IMR-90 (cell line): ENCODE measurements around the gene ADRA1B.

ENCODE experiments used
- CEBPB ChIP-seq: IDR thresholded peaks from 2 replicates; pipeline ENCODE4 v1.6.1; 2012; ENCODE audit warnings: low read depth, low read length, improper control_type of control experiment
- ELK1 ChIP-seq: fragments of 150-350 bp; IDR thresholded peaks from 2 replicates; pipeline ENCODE4 v1.6.1; 2016; ENCODE audit warnings: low read depth, mild to moderate bottlenecking, low read length, moderate library complexity, borderline replicate concordance
- TF ChIP-seq, protein P1 (sequence below): conservative IDR thresholded peaks from 2 replicates; pipeline ENCODE4 v1.5.1; 2012; ENCODE audit warnings: mild to moderate bottlenecking, low read depth, low read length, improper control_type of control experiment

DNA sequence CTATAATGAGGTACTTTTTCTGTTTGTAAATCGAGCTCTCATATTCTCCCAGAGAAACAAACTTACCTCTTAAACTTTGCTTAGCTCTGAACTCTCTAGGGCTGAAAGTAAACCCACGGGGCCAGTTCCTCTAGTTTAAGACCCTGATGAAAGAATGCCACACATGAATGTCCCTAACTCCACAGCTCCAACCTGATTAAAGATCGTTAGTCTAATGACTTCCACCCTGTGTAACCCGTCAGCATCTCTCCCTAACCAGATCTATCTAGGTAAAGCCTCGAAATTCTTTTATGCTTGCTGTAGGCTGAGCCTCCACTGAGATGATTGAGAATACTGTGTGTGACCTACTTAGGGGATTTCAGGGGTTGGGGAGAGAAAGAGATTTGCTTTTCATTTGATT is 27.0 kb downstream of the ADRA1B start:
- TF ChIP-seq ELK1 (no peak), CEBPB (no peak)
- TF ChIP-seq, protein P1, sequence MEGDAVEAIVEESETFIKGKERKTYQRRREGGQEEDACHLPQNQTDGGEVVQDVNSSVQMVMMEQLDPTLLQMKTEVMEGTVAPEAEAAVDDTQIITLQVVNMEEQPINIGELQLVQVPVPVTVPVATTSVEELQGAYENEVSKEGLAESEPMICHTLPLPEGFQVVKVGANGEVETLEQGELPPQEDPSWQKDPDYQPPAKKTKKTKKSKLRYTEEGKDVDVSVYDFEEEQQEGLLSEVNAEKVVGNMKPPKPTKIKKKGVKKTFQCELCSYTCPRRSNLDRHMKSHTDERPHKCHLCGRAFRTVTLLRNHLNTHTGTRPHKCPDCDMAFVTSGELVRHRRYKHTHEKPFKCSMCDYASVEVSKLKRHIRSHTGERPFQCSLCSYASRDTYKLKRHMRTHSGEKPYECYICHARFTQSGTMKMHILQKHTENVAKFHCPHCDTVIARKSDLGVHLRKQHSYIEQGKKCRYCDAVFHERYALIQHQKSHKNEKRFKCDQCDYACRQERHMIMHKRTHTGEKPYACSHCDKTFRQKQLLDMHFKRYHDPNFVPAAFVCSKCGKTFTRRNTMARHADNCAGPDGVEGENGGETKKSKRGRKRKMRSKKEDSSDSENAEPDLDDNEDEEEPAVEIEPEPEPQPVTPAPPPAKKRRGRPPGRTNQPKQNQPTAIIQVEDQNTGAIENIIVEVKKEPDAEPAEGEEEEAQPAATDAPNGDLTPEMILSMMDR, result no peak
